Stimulated activated CD8-positive, alpha-beta memory T cell treated with anti-CD3 and anti-CD28 coated beads, Interleukin-4, amount 100 ng/mL, for 4 hours (primary cell): ENCODE measurements around the gene APOA1.
"Not testable (repeated sequence)": the region's sequence is repeated elsewhere in the genome, so short reads cannot be mapped to it uniquely, and the experiment has no call there.

ENCODE experiments used
- DNase-seq, 2 donors: peaks; one replicate each; pipeline ENCODE4 v3.0.0-alpha.2; 2020; ENCODE audit warnings: low read depth in 2 of 2, low spot score in 1 of 2

APOA1 gene

DNA sequence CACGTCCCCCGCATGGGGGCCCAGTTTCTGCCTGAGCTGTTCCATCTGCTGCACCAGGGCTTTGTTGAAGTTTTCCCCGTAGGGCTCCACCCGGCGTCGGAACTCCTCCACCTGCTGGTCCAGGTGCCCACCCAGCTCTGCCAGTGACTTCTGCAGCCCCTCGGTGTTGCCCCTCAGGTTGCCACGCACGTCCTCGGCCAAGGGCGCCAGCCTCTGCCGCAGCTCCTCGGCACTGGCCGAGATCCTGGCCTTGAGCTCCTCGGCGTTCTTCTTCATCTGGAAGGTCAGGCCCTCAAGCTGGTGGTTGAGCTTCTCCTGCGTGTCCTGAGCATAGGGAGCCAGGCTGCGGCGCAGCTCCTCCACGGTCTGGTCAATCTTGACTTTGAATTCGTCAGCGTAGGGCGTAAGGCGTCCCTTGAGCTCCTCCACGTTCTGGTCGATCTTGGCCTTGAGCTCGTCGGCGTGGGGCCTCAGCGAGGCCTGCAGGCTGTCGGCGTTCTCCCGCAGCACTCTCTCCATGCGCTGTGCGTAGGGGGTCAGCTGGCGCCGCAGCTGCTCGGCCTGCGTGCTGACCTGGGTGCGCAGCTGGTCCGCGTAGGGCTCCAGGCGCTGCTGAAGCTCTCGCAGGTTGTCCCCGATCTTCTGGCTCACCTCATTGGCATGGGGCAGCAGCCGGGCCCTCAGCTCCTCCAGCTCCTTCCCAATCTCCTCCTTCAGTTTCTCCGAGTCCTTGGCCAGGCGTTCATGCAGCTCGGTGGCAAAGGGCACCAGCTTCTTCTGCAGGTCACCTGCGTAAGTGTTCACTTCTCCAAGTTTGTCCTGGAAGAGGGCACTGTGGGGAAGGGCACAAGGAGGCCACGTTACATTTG lies 16.1 kb downstream of the APOA1 start:
- no peak for DNase-seq

DNA sequence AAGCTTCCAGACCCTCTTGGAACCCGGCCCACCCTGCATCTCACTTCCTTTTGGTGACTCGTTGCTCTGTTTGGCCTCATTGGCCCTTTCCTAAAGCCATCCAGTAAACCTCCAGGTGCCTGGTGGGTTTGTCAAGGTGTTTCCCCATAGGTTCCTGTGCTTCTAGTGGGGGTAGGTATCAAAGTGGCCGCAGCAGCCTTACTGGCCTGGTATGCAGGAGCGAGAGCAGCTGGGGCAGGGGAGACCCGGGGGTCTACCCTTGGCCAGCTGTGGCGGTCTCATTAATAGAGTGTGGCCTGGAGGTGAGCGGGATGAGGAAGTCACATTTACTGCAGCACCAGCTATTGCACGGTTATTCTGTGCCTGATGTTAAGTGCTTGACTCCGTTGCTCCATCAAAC lies 18.4 kb downstream of the APOA1 start:
- no peak for DNase-seq

- DNase-seq = no peak
Observed at GRCh38 chr11:116814502-116814901, 22.9 kb downstream of the APOA1 start.

DNA sequence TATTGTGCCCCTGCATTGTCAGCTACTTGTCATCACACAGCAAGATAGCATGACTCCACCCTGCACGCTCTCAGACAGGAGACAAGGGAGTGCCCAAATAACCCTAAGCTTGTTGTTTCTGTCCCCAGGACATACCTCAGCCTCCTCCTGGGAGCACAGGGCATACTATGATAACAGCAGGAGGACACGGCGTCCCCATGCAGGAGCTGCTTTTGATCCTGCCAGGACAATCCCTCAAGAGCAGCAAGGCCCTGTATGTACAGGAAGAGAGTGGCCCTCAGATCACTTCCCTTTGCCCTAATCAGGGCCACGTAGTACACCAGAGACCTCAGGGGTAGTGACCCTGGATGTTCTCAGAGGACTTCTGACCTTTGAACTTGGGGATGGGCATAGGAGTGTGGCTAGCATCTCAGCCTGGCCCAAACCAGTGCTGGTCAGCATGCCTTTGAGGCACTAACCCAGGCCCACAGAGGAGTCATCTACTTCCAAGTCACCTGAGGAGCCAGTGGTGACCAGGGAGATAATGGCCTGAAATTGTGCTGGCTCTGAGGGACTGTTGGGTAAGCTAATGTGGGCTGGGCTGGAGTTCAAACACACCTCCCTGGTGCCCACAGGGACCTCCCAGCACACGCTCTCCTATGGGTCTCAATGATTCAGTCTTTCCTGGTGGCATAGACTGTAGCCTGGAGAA lies 23.5 kb downstream of the APOA1 start:
- no peak for DNase-seq

- no peak for DNase-seq
Observed at GRCh38 chr11:116813170-116813569, 24.3 kb downstream of the APOA1 start.

DNA sequence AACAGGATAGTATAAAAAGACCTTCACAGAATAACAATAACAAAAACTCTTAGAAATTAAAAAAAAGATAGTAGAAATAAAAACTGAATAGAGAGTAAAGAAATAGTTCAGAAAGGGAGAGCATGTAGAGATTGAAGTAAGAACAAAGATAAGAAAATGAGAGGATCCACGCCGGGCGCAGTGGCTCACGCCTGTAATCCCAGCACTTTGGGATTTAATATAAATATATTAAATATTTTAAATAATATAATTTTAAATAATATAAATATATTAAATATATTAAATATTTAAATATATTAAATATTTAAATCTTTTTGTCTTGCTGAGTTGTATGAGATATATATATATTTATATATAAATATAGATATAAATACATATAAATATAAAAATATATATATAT lies 25.3 kb downstream of the APOA1 start:
- no peak for DNase-seq

- DNase-seq = no peak
Observed at GRCh38 chr11:116811194-116811593, 26.2 kb downstream of the APOA1 start.

DNA sequence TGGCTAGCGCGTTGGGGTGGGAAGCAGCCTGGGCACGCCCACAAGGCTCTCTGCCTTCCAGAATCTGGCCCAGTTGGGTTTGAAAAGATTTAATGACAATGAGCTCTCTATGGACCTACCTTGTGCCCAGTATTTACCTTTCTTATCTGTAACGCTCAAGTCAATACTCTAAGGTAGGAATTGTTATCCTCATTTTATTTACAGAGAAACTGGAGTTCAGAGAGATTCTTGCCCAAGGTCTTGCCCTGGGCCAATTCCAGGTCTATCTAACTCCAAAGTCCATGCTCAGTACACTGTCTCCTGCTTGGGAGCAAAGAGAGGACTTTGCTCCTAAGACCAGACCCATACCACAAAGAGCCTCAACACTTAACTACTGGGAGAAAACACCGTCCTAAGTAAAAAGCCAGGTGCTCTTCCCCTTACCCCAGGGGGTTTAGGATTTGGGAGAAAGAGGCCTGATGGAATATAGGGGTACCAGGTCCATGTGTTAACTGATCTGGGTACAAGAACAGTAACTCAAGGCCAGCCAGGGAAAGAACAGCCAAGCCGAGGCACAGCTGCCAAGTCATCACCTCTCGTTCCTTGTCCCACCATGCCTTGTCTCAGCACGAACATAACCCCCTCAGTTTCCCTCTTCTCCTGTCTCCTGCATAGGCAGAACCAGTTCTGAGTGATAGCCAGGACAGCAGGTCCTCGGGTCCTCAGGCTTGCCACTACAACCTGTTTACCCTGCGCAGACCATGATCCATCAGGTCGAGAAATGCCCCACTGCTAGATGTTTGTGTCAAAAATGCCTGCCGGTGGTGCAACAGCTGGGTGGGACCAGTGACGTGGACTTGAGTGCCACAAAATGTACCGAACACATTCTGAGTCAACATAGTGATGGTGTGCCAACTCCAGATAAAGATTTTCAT lies 28.9 kb downstream of the APOA1 start:
- no peak for DNase-seq

GRCh38 chr11:116807601-116808261 lies 29.7 kb downstream of the APOA1 start:
- no peak for DNase-seq

- no peak for DNase-seq
Observed at GRCh38 chr11:116804001-116804400, 33.4 kb downstream of the APOA1 start.

DNA sequence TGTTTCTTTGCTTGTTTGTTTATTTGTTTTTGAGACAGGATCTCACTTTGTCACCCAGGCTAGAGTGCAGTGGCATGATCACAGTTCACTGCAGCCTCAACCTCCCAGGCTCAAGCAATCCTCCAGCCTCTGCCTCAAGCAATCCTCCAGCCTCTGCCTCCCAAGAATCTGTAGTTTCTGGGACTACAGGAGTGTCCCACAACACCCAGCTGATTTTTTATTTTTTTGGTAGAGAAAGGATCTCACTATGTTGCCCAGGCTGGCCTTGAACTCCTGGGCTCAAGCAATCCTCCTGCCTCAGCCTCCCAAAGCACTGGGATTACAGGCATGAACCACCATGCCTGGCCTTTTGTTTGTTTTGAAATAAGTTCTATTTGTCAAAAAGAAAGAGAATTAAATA lies 35.8 kb downstream of the APOA1 start:
- not testable (repeated sequence) for DNase-seq

GRCh38 chr11:116800610-116801009 lies 36.8 kb downstream of the APOA1 start:
- no peak for DNase-seq

DNA sequence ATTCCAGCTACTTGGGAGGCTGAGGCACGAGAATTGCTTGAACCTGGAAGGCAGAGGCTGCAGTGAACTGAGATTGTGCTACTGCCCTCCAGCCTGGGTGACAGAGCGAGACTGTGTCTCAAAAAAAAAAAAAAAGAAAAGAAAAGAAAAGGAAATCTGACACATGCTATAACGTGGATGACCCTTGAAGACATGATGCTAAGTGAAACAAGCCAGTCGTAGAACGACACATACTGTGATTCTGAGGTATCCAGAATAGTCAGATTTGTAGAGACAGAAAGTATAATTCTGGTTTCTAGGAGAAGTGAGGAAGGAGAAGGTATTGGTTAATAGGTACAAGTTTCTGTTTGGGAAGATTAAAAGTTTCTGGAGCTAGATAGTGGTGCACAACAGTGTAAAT lies 39.1 kb downstream of the APOA1 start:
- DNase-seq = no peak

DNA sequence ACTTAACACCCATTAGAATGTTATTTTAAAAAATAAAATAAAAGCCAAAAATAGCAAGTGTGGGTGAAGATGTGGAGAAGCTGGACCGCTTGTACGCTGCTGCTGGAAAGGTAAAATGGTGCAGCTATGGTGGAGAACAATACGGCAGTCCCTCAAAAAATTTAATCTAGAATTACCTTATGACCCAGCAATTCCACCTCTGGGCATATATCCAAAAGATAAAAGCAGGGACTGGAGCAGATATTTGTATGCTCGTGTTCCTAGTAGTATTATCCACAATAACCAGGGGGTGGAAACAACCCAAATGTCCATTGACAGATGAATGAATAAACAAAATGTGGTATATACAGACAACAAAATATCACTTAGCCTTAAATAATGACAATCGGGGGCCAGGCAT lies 39.6 kb downstream of the APOA1 start:
- DNase-seq = no peak

DNA sequence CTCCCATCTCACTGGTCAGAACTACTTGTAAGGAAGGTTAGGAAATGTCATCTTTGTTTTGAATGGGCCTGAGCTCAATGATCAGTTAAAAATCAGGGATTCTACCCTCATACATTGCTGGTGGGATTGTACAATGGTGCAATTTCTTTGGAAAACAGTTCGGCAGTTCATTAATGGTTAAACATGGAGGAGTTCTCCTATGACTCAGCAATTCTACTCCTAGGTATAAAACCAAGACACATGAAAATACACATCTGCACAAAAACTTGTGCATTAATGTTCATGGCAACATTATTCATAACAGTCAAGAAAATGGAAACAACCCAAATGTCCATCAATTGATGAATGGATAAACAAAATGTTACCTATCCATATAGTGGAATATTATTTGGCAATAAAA lies 40.9 kb downstream of the APOA1 start:
- no peak for DNase-seq

DNA sequence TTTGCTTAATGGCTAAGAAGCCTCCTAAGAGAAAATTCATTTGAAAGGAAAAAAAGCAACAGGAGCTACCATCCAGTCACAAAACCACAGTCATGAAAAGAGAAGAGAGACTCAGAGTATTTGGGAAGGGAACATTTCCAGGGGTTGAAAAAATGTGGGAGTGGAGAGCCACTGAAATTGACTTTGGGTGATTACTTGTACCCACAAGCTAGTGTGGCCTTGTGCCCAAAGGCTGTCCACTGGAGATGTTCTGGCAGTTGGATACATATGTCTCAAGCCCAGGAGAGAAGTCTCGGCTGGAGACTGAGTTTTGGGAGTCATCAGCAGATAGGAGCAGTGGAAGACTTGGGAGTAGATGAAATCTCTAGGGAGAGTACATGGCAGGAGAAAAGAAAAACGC lies 42.6 kb downstream of the APOA1 start:
- DNase-seq = no peak

- no peak for DNase-seq
Observed at GRCh38 chr11:116793772-116794097, 43.7 kb downstream of the APOA1 start.

DNA sequence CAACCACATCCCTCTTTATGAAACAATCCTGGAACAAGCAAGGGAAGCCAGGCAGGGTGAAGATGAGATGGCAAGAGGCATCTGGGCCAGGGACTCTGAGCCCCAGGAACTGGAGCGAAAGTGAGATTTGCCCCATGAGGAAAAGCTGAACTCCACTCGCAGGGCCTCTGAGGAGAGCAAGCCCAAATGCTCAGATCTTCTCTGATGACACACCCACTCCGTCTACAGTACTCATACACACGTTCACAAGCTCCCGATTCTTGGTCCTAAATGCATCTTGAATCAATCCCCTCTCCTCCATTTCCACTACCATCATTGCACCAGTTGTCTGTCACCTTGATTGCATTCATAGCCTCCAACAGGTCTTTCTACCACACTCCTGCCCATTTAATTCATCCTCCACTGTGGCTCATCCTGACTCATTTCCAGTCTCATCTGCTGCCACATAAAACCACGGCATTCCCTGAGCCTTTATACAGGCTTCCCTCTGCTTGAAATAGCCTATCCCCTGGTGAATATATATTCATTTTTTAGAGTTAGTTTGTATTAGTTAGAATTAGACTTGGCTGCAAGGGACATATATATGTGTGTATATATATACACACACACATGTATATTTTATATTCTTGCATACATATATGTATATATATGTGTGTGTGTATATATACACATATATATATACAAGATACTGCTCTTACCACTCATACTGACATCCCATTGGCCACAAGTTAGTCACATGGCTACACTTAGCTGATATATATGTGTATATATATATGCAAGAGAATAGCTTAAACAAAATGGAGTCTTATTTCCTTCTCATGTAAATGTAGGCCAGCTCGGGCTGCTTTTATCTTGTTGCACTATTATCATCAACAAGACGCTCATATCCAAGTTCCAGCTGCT lies 44.3 kb downstream of the APOA1 start:
- no peak for DNase-seq

GRCh38 chr11:116792144-116792868 lies 45.1 kb downstream of the APOA1 start:
- DNase-seq = no peak

GRCh38 chr11:116791813-116792143 lies 45.6 kb downstream of the APOA1 start, which contains the start of gene APOA5:
TSS of gene APOA5 (minus strand) at chr11:116791879. CDS start at chr11:116791860, 19 bp downstream.
- DNase-seq = no peak
